HPDE6-E6E7 (cell line): ENCODE measurements around the gene PIK3AP1.

Experiments
- DNase-seq: peaks from one replicate; pipeline ENCODE4 v3.0.0; 2011; ENCODE audit warnings: missing footprints; ENCODE audit errors: extremely low spot score

PIK3AP1 gene

DNA sequence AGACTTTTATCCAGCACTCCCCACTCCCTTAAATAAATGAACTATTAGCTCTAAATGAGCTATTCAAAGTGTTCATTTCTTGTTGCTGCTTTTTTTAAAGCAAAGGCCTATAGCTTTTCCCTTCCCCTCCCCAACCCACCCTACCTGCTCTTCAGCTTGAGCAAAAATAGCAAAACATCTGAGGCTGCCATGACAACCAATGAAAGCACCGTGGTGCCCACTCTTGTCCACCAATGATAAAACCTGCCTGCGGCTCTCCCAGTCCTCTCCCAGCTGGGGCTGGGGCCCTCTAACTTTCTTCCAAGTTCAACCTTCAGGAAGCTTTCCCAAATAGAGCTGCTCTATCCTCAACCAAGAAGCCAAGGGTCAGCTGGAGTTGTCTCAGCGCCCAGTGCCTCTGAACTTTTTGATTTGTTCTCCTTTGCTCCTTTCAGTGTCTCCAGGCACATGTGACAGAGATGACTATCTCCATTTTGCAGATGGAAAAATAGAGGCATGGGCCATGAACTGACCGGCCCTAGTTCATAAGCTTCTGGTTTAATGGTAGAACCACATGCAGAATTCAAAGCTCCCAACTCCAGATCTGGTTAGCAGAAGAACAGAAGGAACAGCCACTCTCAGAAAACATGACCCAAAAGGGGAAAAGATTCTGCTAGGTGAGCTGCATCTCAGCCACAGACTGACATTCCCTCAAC lies 47.7 kb downstream of the PIK3AP1 start:
- no peak for DNase-seq

DNA sequence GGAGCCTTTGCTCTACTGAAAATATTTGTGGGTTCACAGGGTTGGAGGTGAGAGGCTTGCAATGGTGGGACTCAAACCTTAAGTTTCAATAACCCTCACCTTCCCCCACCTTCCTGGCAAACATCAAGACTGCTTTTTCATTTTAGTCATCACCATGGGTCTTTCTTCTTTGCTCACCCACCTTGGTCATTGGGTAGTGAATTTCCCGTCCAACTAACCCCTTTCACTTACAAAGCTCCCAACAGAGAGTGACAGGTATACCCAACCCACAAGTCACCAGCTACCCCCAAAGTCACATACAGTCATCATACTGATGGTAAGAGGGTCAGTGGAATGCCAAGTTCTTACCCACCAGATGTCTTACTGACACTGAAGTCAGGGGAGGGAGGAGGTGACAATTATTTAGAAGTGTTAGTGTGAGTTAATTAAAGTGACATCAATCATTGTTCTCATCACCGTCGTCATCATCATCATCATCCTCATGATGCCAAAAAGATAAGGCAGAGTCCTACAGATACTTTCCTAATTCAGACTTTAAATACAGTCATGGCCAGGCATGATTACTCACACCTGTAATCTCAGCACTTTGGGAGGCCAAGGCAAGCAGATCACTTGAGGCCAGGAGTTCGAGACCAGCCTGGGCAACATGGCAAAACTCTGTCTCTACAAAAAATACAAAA lies 49.0 kb downstream of the PIK3AP1 start:
- no peak for DNase-seq

DNA sequence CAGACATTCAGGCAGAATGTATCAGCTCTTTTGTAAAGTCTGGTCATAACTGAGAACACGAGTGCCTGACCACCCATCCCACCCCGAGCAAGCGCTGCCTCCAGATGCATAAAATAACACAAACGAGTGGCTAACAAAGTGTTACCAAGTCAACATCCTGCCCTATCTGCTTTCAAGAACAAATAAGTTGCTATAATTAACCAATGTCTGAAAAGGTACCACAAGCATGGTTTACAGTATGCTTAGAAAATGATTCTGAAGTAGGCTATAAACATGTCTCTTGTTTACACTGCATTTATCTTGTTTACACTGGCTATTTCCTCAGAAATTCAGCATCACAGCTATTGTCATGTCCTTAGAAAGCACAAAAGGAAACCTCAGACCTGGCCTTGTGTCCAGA lies 49.5 kb downstream of the PIK3AP1 start:
- DNase-seq = no peak

DNA sequence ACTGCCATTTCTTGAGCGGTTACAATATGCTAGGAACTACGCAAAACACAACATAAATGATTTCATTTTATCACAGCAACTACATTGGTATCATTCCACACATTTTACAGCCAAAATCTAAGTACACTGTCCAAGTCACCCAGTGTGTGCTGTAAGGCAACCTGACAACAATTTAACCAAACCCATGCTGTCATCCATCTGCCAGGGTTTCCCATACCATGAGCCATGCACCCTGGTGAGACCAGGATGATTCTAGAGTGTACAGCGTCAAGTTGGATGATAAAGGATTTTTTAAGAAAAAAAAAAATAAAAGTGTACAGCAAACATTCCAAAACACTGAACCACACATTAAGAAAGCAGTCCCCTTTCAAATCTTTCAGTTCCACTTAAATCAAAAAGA lies 52.9 kb downstream of the PIK3AP1 start:
- DNase-seq = no peak

DNA sequence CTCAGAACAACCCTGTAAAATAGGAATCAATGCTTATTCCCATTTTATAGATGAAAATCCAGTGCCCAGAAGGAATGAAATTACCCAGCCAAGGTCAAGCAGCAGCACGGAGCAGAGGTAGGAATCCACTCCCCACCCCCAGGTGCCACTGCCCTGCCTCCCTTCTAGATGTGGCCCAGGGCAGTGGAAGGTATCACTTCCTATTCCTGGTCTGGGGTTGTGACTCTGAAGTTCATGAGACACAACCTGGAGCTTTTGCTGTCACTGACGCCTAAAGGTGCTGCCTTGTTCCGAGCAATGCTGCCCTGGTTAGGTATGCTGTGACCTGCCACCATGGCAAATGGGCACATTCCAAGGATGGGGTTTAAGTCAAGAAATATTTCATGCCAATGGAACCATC lies 53.6 kb downstream of the PIK3AP1 start:
- DNase-seq = no peak

DNA sequence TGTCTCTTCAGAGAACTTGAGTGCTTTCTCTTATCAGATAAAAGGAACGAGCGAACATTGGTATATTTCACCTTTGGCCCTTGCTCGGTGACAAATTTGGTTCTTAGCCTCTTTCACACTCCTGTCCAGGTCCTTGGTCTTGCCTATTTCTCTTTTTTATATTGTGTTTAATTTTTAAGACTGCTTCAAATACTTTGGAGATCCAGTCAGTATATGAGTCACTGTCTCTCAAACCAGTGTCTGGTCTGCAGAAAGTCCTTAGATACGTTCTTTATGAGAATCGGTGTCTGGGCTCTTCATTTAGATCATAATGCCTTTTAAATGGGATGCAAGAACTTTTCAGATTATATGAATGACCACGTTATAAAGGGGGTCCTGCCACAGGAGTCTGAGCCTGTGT lies 55.0 kb downstream of the PIK3AP1 start:
- no peak for DNase-seq

DNA sequence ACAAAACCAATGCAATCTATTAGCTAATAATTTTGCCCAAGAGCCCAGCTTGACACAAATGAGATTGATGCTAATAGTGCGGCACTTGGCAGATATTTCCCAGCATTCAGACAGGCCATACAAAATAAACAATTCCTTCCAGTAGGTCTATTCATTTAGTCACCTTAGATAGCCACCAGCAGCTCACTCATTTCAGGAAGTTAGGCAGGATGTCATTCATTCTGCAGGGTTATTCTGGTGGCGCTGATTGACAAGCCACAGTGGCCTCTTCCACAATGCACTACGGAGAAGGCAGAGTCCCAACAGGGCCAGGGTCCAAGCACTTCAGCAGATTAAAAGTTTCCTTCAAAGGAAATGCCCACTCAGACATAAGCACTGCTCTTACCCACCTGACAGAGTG lies 55.8 kb downstream of the PIK3AP1 start:
- DNase-seq = no peak

DNA sequence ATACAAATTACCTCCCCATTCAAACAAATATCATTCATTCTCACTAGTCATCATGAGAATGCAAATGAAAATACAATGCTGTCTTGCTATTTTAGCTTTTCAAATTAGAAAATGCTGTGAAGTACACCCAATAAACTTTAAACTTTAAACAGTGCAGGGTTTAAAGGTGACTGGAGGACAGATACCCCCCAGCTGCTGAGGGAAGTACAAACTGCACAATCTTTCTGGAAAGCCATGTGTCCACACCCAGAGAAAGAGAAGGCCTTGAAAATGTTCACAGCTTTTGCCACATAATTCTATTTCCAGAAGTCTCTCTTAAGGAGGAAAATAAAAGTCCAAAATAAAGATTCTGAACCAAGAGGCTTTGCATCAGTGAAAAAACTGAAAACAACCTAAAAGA lies 56.5 kb downstream of the PIK3AP1 start:
- DNase-seq = no peak

DNA sequence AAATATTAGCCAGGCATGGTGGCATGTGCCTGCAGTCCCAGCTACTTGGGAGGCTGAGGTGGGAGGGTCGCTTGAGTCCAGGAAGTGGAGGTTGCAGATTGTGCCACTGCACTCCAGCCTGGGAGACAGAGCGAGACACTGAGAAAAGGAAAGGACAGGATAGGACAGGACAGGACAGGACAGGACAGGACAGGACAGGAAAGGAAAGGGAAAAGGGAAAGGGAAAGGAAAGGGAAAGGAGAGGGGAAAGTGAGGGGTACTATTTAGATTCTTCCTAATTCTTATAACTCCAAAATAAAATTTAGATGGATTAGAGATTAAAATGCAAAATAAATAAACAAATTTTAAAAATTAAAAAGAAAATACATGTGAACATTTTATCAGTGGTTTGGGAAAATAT lies 58.7 kb downstream of the PIK3AP1 start:
- no peak for DNase-seq

DNA sequence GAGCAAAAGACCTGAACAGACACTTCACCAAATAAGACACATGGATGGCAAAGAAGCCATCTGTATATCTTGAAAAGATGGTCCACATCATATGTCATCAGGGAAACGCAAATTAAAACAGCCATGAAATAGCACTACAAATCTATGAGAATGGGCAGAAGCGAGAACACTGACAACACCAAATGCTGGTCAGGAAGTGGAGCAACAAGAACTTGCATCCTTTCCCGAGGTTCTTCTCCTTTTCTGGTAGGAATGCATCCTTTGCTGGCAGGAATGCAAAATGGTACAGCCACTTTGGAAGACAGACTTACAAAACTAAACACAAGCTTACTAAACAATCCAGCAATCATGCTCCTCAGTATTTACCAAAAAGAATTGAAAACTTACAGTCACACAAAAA lies 60.0 kb downstream of the PIK3AP1 start:
- no peak for DNase-seq

DNA sequence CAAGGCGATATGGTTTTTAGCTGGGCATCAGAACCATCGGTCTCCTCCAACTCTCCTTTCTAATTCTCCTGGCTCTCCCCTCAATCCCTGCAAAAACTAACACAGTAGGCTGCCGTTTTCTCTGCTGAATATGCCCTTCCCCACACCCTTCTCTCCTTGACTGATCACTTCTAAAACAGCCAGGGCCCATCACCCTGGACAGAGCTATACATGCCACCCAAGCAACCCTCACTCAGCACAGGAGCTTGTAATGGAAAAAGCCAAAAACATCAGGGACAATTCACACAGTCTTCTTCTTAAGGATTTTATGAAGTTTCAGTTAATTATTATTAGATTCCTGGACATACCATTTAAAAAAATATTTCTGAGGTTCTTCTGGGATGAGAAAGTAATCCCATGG lies 61.5 kb downstream of the PIK3AP1 start:
- no peak for DNase-seq

DNA sequence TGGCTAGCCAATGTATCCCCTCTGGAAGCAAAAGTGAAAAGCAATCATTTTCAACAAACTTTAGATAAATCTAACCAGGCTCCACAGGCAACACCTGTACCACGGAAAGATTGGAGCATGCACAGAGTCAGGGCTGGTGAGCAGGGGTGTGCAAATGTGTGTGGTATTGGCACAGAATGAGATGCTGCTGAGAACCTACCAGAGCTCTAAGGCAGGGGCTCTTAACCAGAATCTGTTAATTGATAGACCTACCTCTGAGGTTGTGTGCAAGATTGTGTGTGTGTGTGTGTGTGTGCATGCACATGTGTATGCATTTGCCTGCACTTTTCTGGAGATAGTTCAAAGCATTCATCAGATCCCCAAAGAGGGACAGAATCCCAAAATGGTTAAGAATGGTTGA lies 62.9 kb downstream of the PIK3AP1 start:
- no peak for DNase-seq

DNA sequence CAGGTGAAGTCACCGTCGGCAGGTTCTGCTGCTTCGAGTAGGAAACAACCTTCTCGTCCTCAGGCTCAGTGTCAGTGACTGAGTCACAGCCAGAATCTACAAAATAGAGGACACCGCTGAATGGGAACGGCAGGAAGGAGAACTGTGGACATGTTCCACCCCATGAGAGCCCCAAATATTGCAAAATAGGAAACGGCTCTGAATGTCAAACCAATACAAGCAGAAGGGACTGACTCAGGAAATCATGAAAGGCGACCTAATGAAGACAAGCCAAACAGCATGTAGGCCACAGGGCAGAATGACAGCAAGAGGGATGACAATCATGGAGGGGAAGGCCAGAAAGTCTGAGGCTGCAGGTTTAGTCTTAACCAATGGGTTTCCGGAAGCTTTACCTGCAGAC lies 63.5 kb downstream of the PIK3AP1 start:
- no peak for DNase-seq

DNA sequence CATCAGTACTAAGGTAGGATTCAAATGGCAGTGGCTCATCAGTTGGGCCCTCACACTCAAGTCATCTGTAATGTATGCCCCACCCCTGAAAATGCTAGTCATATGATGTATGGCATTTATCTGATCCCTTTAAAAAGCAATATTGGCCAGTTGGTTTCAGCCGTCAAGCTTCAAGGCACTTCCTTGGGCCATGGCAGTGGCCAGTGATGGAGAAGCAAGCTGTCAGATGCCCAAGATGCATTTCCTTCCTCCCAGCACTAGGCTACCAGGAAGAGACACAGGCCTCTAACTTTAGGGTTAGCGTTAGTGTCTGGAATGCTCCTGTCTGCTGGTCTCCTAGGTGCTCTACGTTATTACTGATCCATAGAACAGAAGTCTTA lies 64.1 kb downstream of the PIK3AP1 start:
- DNase-seq = no peak

DNA sequence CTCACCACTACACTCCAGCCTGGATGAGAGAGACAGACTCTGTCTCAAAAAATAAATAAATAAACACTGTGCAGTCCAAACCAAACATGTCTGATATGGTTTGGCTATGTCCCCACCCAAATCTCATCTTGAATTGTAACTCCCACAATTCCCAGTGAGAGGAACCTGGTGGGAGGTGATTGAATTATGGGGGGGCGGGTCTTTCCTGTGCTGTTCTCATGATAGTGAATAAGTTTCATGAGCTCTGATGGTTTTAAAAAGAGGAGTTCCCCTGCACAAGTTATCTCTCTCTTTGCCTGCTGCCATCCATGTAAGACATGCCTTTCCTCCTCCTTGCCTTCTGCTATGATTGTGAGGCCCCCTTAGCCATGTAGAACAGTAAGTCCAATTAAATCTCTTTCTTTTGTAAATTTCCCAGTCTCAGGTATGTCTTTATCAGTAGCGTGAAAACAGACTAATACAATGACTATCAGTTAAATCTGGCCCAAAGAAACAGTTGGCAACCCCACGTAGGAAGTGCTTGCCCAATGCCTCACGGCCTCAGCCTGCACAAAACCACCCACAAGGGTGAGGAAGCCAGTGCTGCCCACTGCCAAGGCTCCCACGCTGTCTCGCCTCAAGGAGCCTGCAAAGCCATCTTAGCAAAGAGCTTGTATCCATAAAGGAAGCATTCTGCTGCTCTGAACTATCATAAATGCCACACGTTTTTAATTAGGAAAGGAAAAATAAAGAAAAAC lies 64.7 kb downstream of the PIK3AP1 start:
- DNase-seq = no peak

DNA sequence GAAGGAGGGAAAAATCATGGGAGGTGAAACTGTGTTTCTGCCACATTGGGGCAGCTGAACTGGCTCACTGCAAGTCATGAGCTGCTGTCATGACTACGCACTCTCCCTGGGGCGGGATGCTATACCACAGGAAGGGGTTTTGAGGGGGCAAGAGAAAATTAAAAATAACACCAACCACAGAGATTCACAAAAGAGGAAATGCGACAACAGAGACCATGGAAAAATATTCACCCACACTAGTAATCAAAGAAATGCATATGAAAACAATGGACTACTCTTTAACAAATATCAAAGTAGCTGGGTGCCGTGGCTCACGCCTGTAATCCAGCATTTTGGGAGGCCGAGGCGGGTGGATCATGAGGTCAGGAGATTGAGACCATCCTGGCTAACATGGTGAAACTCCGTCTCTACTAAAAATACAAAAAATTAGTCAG lies 68.3 kb downstream of the PIK3AP1 start:
- DNase-seq = no peak

DNA sequence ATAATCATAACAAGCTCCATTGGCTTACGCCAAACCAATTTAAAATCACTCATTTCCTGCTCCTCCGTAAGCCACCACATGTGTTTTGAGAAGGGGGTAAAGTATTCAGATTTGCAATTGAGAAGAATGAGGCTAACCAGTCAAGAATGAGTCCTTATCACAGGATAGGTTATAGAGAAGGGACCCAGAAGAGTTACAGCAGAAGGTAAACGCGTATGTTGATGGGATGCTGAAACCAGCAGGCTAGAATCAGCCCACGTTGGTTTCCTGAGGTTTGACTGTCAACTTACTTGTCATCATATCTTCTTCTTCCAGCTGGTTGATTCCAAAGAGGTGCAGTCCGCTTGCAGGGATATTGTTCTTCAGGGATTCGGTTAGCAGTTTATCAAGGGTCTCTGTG lies 69.4 kb downstream of the PIK3AP1 start:
- no peak for DNase-seq

DNA sequence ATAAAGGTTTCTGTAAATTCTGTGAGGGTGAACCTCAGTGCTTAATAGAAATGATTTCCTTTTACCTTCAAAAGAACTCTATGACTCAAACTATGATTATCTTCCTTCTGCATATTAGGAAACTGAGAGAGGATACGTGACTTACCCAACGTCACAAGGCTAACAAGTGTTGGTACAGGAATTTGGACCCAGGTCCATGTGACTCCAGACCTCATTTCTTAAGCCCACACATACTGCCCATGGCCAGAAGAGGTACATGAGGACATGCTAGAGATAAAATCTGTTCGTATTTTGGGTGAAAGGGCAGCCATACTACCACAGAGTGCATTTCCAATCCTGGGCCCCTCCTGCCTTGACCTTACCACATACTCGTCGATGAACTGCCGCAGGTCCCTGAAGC lies 72.0 kb downstream of the PIK3AP1 start:
- no peak for DNase-seq

DNA sequence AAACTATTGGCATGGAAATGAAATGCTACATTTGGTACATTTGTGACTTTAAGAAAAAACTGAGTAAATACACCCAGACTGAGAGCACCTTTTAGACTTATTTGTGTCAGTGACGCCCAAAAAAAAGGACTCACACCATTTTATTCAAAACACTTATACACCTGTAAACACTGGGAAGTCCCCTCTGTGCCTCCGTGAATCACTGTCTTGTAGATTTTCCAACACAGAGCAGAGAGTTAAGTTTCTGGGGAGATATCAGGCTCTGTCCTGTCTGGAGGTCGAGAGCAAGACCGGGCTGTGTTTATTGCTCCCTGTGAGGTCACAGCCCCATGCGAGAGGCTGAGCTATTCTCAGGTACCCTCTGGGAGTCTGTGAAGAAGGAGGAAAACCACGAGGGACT lies 72.8 kb downstream of the PIK3AP1 start:
- DNase-seq = no peak

DNA sequence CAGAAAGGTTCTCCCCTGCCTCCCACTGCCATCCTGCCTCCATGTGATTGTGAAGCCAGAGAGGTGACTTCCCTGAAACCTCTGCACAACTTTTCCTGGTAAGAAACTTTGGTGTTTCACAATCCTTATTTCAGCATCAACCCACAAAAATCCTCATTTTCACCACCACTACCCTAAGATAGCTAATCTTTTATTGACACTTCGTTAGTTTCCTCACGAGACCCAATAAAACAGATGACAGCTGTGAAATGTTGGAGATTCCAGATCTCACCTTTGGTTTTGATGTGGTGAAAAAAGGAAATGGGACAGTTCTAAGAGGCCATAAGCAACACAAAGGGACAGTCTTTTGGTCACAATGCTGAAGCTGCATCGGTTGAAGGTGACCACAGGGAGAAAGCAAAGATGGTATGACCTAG lies 73.6 kb downstream of the PIK3AP1 start:
- no peak for DNase-seq

DNA sequence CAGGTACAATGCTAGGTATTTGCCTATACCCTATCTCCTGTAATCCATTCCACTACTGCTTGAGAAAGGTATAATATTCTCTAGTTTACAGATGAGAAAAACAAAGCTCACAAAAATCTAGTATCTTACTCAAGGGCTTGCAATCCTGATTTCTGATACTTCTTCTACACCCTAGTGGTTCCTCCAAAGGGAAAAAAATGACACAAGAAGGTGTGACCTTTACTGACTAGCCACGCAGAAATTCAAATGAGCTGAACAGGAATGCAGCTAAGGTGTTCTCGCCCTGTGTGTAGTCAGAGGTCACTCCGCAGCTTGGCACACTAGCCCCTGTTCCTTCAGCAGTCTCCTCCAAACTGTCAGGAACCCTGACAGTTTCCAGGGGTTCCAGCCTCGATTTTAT lies 74.0 kb downstream of the PIK3AP1 start:
- DNase-seq = no peak

DNA sequence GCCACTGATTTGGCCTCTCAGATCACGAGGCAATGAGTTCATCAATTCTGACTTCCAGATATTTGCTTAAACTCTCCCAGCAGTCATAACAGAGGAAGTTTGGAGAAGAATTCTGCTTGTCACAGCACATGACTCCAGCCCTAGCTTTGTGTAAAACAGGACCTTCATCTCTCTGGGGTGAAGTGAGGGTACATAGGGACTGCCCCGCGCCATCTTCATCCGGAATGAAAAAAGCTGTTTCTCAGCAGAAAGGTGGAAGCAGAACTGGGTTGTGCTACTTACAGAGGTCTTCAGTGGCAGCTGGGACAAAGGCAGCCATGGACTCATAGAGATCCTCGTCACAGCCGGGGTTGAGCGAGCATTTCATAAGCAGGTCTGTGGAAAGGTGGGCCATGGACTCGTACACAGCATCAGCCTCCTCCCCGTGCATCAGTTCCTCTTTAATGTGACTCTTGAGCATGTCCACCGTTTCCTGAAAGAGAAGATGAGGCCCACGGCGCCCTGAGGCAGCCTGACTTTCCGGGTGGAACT lies 75.1 kb downstream of the PIK3AP1 start:
- no peak for DNase-seq

DNA sequence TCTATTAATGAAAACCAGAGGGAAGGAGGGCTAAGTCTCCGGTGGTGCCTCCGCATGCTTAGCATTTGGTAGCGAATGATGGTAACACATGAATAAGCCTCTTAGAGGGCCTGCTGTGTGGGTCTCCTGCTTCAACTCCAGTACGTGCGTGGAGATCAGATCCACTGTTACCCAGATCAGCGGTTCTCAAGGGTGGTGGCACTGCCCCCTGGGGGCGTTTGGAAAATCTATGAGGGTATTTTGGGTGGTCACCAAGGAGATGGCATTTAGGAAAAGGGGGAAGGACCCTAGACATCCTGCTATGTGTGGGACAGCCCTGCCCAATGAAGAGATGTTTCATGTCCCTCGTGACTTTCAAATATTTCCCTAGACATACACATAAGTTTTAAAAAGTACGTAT lies 76.4 kb downstream of the PIK3AP1 start:
- no peak for DNase-seq
